ENCODE measurements around the gene MDM2. TPM values are rescaled to one million over a fixed set of nuclear protein-coding genes. Genes with fewer than 3 reads are reported as not detected.
"Not testable (repeated sequence)": the region's sequence is repeated elsewhere in the genome, so short reads cannot be mapped to it uniquely, and the experiment has no call there.

MDM2 gene
- polyA plus RNA-seq, 1 of the 3 experiments (the other 2 are of a cell fraction), result 21.5 TPM

DNA sequence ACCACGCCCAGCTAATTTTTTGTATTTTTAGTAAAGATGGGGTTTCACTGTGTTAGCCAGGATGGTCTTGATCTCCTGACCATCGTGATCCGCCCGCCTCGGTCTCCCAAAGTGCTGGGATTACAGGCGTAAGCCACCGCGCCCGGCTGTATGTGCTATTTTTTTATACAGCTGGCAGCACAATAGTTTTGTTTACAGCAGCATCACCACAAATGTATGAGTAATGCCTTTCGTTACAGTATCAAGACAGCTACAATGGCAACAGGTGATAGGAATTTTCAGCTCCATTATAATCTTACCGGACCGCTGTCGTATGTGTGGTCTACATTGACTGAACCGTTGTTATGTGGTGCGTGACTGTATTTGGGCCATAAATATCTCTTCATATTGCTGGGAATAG lies 11.6 kb upstream of the MDM2 start (continued):
- TF ChIP-seq, protein P1, sequence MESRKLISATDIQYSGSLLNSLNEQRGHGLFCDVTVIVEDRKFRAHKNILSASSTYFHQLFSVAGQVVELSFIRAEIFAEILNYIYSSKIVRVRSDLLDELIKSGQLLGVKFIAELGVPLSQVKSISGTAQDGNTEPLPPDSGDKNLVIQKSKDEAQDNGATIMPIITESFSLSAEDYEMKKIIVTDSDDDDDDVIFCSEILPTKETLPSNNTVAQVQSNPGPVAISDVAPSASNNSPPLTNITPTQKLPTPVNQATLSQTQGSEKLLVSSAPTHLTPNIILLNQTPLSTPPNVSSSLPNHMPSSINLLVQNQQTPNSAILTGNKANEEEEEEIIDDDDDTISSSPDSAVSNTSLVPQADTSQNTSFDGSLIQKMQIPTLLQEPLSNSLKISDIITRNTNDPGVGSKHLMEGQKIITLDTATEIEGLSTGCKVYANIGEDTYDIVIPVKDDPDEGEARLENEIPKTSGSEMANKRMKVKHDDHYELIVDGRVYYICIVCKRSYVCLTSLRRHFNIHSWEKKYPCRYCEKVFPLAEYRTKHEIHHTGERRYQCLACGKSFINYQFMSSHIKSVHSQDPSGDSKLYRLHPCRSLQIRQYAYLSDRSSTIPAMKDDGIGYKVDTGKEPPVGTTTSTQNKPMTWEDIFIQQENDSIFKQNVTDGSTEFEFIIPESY (IDR thresholded peaks at IDR 0.05; ENCODE audit: borderline replicate concordance, low read depth), result no peak
- TF ChIP-seq, protein P2, sequence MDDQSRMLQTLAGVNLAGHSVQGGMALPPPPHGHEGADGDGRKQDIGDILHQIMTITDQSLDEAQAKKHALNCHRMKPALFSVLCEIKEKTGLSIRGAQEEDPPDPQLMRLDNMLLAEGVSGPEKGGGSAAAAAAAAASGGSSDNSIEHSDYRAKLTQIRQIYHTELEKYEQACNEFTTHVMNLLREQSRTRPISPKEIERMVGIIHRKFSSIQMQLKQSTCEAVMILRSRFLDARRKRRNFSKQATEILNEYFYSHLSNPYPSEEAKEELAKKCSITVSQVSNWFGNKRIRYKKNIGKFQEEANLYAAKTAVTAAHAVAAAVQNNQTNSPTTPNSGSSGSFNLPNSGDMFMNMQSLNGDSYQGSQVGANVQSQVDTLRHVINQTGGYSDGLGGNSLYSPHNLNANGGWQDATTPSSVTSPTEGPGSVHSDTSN (IDR thresholded peaks at IDR 0.05), result no peak
- no peak for TF ChIP-seq GABPA (IDR thresholded peaks at IDR 0.05; ENCODE audit: low read depth)
- TF ChIP-seq TAF1 (IDR thresholded peaks at IDR 0.05; ENCODE audit: borderline replicate concordance, low read depth, low read length), result no peak

DNA sequence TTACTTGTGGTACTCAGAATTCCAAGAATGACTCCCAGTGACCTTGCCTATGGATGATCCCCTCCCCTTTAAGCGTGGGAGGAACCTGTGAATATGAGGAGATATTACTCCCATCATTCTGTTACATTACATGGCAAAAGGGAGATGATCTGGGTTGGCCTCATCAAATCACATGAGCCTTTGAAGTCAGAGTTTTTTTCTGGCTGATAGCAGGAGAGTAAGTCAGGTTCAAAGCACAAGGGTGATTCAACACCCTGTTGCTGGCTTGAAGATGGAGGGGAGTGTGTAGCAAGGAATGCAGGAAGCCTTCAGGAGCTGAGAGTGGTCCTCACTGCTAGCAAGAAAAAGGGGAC lies 9.1 kb upstream of the MDM2 start:
- H3K9ac ChIP-seq, result no peak overlapping the region
- no peaks in the 10 kb centered on the region for H3K9me3 ChIP-seq
- H3F3A ChIP-seq (replicated peaks; ENCODE audit: insufficient read depth), result peaks cover 6% of the 10 kb centered on the region
- ChIA-PET POLR2A (no interaction called here), CTCF (interaction anchor here (1.4 kb wide), 1 partner anchor 18 kb away, joined by 4 read pairs; no protein-coding TSS in a partner anchor)
- H3K4me2 ChIP-seq, result no peak overlapping the region
- H3K9me2 ChIP-seq, result no peaks in the 10 kb centered on the region
- no peak for DNase-seq
- H3K4me1 ChIP-seq (ENCODE audit: control insufficient read depth in 1 of 2, insufficient read depth in 2 of 2, low read depth in 1 of 2, low read length in 1 of 2), result no peaks in the 10 kb centered on the region
- H3K79me2 ChIP-seq (ENCODE audit: insufficient read depth), result no peaks in the 10 kb centered on the region
- no peaks in the 10 kb centered on the region for H3K27me3 ChIP-seq (ENCODE audit: insufficient read depth)
- no peak overlapping the region for H3K27ac ChIP-seq (ENCODE audit: low read depth in 2 of 2, low read length in 1 of 2)
- H3K4me3 ChIP-seq (ENCODE audit: low read depth in 2 of 2, low read length in 1 of 2), result no peak overlapping the region
- no peaks in the 10 kb centered on the region for H3K36me3 ChIP-seq (replicated peaks in 1 of 2; ENCODE audit: control insufficient read depth in 1 of 2, insufficient read depth in 2 of 2, low read length in 1 of 2)
- WGBS (ENCODE audit: low lambda C conversion rate), result 89% methylated on average over 1 of the region's 1 CpG
- no peak overlapping the region for H2AFZ ChIP-seq (ENCODE audit: low read depth)
- no peaks in the 10 kb centered on the region for H4K20me1 ChIP-seq (ENCODE audit: insufficient read depth)
- TF ChIP-seq FOXM1 (IDR thresholded peaks at IDR 0.05; ENCODE audit: low read depth) (no peak), SMC3 (IDR thresholded peaks at IDR 0.05; ENCODE audit: low read depth, low read length) (no peak), NFIC (IDR thresholded peaks at IDR 0.05; ENCODE audit: borderline replicate concordance) (no peak), RFX5 (IDR thresholded peaks at IDR 0.05; ENCODE audit: low read length) (no peak), YY1 (IDR thresholded peaks at IDR 0.05; ENCODE audit: low read depth) (no peak), JUND (IDR thresholded peaks at IDR 0.05) (no peak)

DNA sequence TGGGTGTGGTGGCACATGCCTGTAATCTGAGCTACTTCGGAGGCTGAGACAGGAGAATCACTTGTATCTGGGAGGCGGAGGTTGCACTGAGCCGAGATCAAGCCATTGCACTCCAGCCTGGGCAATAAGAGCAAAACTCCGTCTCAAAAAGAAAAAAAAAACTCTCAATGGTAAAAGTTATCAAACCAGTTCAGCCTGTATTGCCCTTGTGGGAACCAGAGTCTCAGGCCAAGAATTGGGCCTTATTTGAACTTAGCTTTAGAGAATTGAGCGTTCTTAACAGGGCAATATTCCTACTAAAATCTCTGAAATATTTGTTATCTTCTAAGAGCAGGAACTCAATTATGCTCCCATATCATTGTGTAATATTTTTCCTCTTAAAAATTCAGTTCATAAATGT lies 7.7 kb upstream of the MDM2 start:
- Histone ChIP-seq H3K9ac (no peak overlapping the region), H3F3A (replicated peaks; ENCODE audit: insufficient read depth) (peaks cover 3% of the 10 kb centered on the region), H3K27me3 (ENCODE audit: insufficient read depth) (no peaks in the 10 kb centered on the region), H3K4me2 (no peak overlapping the region), H3K79me2 (ENCODE audit: insufficient read depth) (no peaks in the 10 kb centered on the region), H4K20me1 (ENCODE audit: insufficient read depth) (no peaks in the 10 kb centered on the region), H3K27ac (ENCODE audit: low read depth in 2 of 2, low read length in 1 of 2) (no peak overlapping the region), H3K9me2 (no peaks in the 10 kb centered on the region), H3K36me3 (replicated peaks in 1 of 2; ENCODE audit: control insufficient read depth in 1 of 2, insufficient read depth in 2 of 2, low read length in 1 of 2) (no peaks in the 10 kb centered on the region), H3K4me3 (ENCODE audit: low read depth in 2 of 2, low read length in 1 of 2) (no peak overlapping the region), H2AFZ (ENCODE audit: low read depth) (no peak overlapping the region), H3K9me3 (no peaks in the 10 kb centered on the region), H3K4me1 (ENCODE audit: control insufficient read depth in 1 of 2, insufficient read depth in 2 of 2, low read depth in 1 of 2, low read length in 1 of 2) (no peaks in the 10 kb centered on the region)
- 95% methylated on average over 5 of the region's 5 CpGs for WGBS (ENCODE audit: low lambda C conversion rate)
- CTCF ChIA-PET, result no interaction called here
- TF ChIP-seq, protein P3, sequence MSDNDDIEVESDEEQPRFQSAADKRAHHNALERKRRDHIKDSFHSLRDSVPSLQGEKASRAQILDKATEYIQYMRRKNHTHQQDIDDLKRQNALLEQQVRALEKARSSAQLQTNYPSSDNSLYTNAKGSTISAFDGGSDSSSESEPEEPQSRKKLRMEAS (IDR thresholded peaks at IDR 0.05; ENCODE audit: low read depth), result no peak
- TF ChIP-seq, protein P1 (IDR thresholded peaks at IDR 0.05; ENCODE audit: borderline replicate concordance, low read depth), result no peak
- TF ChIP-seq RXRA (IDR thresholded peaks at IDR 0.05; ENCODE audit: borderline replicate concordance, low read depth), result no peak
- TF ChIP-seq, protein P4, sequence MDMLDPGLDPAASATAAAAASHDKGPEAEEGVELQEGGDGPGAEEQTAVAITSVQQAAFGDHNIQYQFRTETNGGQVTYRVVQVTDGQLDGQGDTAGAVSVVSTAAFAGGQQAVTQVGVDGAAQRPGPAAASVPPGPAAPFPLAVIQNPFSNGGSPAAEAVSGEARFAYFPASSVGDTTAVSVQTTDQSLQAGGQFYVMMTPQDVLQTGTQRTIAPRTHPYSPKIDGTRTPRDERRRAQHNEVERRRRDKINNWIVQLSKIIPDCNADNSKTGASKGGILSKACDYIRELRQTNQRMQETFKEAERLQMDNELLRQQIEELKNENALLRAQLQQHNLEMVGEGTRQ (IDR thresholded peaks at IDR 0.05; ENCODE audit: borderline replicate concordance, low read depth, low read length), result no peak
- TF ChIP-seq GATA2 (CRISPR knock-in tag; IDR thresholded peaks at IDR 0.05), result no peak
- no peak for TF ChIP-seq NFIC (IDR thresholded peaks at IDR 0.05; ENCODE audit: borderline replicate concordance)
- no peak for TF ChIP-seq FOXM1 (IDR thresholded peaks at IDR 0.05; ENCODE audit: low read depth)
- TF ChIP-seq RFX5 (IDR thresholded peaks at IDR 0.05; ENCODE audit: low read length), result no peak
- no peak for TF ChIP-seq TAF1 (IDR thresholded peaks at IDR 0.05; ENCODE audit: borderline replicate concordance, low read depth, low read length)
- POLR2A ChIA-PET, result no interaction called here
- no peak for DNase-seq

DNA sequence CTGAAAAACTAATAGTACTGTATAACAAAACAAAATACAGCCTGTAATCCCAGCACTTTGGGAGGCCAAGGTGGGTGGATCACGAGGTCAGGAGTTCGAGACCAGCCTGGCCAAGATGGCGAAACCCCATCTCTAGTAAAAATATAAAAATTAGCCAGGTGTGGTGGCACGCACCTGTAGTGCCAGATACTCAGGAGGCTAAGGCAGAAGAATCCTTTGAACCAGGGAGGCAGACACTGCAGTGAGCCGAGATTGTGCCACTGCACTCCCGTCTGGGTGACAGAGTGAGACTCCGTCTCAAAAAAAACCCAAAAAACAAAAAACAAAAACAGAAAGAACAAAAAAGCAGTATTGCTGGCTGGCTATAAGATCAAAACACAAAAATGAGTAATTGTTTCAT lies 6.9 kb upstream of the MDM2 start:
- H3K9me2 ChIP-seq; POLR2A ChIA-PET; H2AFZ ChIP-seq (ENCODE audit: low read depth); H3F3A ChIP-seq (replicated peaks; ENCODE audit: insufficient read depth); H3K79me2 ChIP-seq (ENCODE audit: insufficient read depth); H3K4me1 ChIP-seq (ENCODE audit: control insufficient read depth in 1 of 2, insufficient read depth in 2 of 2, low read depth in 1 of 2, low read length in 1 of 2); H3K27me3 ChIP-seq (ENCODE audit: insufficient read depth); H3K36me3 ChIP-seq (replicated peaks in 1 of 2; ENCODE audit: control insufficient read depth in 1 of 2, insufficient read depth in 2 of 2, low read length in 1 of 2); H3K4me2 ChIP-seq; CTCF ChIA-PET; H3K9me3 ChIP-seq; H3K9ac ChIP-seq; DNase-seq; H3K27ac ChIP-seq (ENCODE audit: low read depth in 2 of 2, low read length in 1 of 2); H3K4me3 ChIP-seq (ENCODE audit: low read depth in 2 of 2, low read length in 1 of 2); H4K20me1 ChIP-seq (ENCODE audit: insufficient read depth): not testable (repeated sequence)
- WGBS (ENCODE audit: low lambda C conversion rate), result 94% methylated on average over 7 of the region's 7 CpGs

Measured in SK-N-SH (cell line).